ENCODE results near the gene CTNNB1.

Gene CTNNB1

DNA sequence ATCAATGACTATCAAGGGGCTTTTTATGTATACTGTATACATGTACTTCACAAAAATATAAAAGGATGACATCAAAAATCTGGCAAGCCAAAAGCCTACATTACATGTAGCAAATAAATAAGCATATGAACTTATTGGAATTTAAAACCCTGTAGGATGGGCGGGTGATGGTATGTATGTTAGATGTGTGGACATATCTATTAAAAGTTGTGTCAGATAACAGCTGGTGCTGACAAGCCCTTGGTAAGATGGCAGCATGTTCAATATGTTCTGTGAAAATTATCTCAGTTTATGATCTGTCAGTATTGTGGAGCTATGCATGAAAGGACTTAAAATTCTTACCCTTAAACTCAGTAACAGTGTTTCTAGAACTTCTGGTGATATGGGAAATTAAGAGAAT, 20.1 kb downstream of the CTNNB1 start:
- no peak for DNase-seq (ENCODE audit: low read depth, low spot score)

DNA sequence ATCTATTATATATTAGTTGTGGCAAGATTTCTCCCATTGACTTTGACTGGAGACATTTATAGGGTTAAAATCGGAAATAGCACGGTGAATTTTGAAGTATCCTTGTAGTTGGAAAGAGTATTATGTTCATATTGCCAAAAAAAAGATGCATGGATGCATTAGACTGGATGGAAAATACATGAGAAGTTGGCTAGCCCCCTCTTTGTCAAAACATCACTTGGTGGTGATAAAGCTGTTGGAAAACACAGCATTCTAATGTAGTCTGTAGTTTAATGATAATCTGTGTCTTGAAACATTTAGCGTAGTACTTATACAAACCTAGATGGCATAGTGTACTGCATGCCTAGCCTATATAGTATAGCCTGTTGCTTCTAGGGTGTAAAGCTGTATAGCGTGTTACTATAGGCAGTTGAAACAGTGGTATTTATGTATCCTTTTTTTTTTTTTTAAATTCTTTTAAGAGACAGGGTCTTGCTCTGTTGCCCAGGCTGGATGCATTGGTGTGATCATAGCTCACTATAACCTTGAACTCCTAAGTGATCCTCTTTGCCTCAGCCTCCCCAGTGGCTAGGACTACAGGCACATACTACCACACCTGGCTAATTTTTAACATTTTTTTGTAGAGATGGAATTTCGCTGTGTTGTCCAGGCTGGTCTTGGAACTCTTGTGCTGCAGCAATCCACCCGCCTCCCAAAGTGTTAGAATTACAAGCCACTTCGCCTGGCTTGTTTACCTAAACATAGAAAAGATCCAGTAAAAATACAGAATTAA, 21.8 kb downstream of the CTNNB1 start:
- DNase-seq (ENCODE audit: low read depth, low spot score): no peak

DNA sequence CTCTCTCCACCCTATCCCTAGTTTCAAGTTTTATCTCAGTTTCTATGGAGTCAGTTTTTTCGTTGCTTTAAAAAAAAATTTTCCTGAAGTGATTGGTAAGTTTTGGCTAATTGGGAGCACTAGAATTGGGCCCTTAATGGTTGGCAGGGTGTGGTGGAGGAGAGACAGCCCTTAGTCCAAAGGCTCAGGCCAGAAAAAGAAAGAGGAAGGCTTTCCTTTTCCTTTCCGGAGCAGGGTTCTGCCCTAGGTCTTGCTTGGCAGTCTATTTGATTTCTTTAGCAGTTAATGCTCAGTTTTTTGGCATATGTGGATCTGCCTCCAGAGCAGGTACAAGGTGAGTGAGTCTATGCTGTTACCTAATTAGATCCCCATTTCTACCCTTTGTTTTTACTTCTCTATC, 22.7 kb downstream of the CTNNB1 start:
- no peak for DNase-seq (ENCODE audit: low read depth, low spot score)

DNA sequence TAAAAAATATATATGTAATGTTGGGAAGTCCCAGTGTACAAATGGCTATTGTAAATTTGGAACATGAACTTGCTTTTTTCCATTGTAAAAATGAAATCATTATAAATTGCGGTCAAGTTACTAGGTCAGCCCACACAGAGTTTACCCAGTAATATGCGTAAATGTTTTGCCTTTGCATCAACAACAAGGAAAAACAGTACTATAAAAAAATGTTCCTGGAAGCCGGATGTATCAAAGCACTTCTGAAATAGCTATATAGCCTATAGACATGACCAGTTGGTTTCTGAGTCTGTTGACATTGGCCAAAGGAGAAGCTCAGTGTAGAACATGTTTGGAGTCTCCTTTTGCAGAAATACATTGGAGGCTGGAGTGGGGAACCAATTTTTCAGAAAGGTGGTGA, 23.2 kb downstream of the CTNNB1 start:
- DNase-seq (ENCODE audit: low read depth, low spot score): no peak

DNA sequence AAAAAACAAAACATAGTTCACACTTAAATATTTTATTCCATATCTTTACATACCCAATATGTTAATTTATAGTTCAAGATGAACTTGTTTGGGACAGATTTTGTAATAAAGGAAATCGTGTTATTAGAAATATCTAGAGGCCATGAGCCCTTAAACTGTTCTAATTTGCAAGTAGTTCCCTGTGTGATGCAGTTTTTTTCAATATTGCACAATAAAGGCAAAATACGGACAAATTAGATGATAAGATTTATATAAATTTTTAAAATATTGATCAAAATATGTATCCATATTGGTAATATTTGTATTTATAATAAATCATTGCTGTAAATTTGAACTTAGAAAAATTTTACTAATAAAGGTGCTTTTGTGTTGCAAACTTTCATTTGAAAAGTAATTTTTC, 23.8 kb downstream of the CTNNB1 start:
- DNase-seq (ENCODE audit: low read depth, low spot score): no peak

DNA sequence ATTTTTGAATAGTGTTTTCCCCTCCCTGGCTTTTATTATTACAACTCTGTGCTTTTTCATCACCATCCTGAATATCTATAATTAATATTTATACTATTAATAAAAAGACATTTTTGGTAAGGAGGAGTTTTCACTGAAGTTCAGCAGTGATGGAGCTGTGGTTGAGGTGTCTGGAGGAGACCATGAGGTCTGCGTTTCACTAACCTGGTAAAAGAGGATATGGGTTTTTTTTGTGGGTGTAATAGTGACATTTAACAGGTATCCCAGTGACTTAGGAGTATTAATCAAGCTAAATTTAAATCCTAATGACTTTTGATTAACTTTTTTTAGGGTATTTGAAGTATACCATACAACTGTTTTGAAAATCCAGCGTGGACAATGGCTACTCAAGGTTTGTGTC, 24.4 kb downstream of the CTNNB1 start:
- DNase-seq (ENCODE audit: low read depth, low spot score): no peak

DNA sequence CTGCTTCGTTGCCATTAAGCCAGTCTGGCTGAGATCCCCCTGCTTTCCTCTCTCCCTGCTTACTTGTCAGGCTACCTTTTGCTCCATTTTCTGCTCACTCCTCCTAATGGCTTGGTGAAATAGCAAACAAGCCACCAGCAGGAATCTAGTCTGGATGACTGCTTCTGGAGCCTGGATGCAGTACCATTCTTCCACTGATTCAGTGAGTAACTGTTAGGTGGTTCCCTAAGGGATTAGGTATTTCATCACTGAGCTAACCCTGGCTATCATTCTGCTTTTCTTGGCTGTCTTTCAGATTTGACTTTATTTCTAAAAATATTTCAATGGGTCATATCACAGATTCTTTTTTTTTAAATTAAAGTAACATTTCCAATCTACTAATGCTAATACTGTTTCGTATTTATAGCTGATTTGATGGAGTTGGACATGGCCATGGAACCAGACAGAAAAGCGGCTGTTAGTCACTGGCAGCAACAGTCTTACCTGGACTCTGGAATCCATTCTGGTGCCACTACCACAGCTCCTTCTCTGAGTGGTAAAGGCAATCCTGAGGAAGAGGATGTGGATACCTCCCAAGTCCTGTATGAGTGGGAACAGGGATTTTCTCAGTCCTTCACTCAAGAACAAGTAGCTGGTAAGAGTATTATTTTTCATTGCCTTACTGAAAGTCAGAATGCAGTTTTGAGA, 25.0 kb downstream of the CTNNB1 start:
- peak; percentile 60 for DNase-seq (ENCODE audit: low read depth, low spot score)

DNA sequence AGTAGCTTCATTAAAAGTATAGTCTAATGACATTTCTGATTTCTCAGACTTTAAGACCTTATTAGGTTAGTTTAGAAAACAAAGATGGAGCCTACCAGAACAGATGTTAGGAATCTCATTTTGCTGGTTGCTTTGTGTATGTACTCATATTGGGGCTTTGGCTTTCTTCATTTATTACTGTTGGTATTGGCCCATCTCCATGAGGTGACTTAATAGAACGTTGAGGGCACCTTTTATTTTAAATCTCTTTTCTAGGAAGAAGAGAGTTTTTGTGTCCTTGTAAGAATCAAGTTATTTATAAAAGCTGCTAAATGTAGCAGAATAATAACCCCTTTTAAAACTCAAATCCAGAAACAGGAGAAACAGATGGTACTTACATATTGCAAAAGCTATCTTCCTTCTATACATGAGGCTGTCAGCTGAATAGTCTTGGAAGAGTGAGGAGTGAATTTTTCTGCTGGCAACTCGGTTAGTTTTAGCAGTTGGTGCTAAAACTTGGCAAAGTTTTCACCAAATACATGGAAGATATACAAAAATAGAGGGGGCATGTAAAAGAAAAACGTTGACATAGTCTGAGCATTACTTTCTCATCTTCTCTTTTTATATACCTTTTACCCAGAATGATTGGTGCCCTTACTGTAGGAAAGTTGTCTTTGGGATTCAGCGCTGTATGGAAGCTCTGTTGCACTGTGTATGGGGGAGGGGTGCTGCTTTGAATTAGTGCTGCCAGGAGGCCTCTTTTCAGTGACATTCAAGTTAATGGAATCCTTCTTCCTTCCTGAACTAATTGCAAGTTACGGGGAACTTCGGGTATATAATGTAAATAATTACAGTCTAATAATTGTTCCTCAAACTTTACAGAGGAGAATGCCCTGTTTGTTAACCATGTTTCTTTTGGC, 35.8 kb downstream of the CTNNB1 start:
- no peak for DNase-seq (ENCODE audit: low read depth, low spot score)

DNA sequence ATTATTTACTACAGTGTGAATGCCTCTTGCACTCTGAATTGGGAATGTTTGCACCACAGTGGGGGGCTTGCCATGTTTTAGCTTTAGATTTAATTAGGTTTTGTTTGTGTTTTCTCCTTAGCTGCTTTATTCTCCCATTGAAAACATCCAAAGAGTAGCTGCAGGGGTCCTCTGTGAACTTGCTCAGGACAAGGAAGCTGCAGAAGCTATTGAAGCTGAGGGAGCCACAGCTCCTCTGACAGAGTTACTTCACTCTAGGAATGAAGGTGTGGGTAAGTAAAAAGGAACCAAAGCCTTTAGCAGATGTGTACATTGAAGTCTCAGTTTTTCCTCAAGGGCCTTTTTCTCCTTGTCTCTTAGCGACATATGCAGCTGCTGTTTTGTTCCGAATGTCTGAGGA, 36.9 kb downstream of the CTNNB1 start:
- no peak for DNase-seq (ENCODE audit: low read depth, low spot score)

DNA sequence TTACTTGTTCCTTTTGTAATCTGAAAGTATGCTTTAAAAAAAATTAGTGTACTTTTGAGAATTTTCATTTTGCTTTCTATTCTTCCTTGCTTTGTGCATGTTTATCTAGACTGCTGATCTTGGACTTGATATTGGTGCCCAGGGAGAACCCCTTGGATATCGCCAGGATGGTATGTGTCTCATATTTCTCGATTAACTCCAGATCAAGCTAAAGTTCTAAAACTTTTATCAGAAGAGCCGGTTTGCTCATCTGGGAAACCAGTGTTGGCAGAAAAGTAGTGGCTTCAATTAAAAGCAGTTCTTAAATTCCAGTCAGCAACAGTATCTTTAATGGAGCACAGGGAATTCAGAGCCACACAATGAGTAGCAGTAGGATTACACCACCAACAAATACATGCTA, 38.6 kb downstream of the CTNNB1 start:
- DNase-seq (ENCODE audit: low read depth, low spot score): no peak

DNA sequence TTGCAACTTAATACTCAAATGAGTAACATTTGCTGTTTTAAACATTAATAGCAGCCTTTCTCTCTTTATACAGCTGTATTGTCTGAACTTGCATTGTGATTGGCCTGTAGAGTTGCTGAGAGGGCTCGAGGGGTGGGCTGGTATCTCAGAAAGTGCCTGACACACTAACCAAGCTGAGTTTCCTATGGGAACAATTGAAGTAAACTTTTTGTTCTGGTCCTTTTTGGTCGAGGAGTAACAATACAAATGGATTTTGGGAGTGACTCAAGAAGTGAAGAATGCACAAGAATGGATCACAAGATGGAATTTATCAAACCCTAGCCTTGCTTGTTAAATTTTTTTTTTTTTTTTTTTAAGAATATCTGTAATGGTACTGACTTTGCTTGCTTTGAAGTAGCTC, 40.3 kb downstream of the CTNNB1 start:
- DNase-seq (ENCODE audit: low read depth, low spot score): no peak

DNA sequence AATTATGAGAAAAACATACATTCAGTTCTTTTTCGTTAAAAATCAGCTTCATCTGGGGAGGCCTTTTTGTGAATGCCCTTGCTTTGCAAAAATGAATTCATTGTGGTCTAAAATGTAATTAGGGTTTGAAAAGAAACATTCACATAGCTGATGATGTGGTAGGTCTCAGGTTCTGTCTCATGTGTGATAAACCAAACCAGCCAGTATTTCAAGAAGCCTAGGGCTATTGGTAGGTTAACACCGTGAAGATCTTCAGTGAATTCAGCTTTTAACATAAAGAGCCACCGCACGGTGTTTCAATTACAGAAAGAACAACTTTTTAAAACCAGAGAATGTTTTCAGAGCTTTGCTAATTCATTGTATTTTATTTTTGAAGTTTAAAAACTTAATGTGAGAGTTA, 41.9 kb downstream of the CTNNB1 start:
- no peak for DNase-seq (ENCODE audit: low read depth, low spot score)

DNA sequence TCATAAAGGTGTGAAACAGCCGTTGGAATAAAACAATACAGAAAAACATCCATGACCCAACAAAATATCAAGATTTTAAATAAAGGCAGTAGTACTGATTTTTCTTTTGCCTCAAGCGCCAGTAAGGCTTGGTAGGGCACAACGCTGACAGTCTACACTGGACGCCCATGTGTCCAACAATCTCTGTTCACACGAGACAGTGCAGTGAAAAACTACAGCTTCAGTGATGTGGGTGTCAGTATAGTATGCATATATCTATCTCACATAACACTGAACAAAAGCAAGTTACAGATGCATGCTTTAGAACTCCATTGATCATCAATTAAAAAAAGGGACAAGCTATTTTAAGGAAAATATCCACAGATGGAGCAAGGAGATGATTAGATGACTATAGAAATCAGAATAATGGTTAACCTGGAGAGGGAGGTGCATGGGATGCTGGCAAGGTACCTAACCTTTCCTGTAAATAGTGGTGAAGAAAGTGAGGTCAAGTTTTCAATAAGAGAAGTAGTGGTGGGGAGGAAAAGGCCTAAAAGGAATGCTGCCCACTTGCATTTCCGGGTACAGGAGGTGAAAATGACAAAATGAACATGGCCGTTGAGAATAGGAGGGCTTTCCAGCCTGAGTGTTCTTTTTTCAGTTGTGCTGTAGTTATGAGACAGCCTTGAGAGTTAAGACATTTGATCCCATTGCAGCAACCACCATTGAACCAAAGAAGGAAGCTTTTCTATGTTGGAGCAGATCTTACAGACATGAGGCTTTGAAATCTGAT, 42.7 kb downstream of the CTNNB1 start:
- DNase-seq (ENCODE audit: low read depth, low spot score): no peak

DNA sequence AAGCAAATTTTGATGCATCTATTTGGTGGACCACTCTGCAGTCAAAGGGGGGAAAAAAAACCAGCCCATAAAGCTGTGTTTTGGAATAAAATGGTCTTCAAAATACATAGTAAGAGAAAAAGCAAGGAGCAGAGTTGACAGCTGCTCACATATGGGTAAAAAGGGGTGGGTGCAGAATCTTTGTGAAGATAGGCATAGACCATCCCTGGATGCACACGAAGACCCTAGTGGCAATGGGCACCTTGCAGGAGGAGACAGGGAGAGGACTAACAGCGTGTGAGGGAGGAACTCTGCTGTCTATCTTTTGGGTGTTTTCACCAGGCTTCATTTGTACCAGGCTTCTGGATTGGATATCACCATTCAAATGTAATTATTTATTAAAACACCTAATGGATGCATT, 43.9 kb downstream of the CTNNB1 start:
- DNase-seq (ENCODE audit: low read depth, low spot score): no peak

DNA sequence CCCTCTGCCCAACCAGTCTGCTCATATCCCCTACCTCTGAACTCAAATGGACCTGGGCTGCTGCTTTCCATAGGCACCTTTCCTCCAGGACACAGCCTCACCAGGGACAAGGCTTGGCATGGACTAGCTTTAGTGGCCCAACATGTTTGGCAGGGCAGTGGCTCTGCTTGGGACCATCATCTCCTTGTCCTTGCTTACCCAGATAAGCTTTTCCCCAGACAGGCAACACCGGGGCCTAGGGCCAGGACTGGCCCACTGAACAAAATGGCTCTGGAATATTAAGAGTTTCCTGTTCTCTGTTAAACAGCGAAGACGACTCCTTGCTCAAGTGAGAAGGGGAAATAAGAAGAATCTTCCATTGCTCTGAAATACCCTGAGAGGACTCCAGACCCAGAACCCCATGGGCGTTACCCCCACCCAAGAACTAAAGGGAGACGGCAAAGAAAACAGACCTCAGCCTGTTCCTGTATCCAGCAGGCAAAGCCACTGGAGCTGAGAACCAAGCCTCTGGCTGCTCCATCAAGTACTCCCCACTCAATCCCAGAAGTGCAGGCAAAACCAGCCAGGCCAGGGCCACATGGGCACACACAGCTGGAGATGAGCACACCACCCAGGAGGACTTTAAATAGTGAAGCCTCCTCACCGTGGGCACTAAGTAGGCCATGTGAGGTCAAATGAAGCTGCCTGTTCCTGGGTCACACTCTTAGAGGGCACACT, 45.5 kb downstream of the CTNNB1 start:
- DNase-seq (ENCODE audit: low read depth, low spot score): no peak

DNA sequence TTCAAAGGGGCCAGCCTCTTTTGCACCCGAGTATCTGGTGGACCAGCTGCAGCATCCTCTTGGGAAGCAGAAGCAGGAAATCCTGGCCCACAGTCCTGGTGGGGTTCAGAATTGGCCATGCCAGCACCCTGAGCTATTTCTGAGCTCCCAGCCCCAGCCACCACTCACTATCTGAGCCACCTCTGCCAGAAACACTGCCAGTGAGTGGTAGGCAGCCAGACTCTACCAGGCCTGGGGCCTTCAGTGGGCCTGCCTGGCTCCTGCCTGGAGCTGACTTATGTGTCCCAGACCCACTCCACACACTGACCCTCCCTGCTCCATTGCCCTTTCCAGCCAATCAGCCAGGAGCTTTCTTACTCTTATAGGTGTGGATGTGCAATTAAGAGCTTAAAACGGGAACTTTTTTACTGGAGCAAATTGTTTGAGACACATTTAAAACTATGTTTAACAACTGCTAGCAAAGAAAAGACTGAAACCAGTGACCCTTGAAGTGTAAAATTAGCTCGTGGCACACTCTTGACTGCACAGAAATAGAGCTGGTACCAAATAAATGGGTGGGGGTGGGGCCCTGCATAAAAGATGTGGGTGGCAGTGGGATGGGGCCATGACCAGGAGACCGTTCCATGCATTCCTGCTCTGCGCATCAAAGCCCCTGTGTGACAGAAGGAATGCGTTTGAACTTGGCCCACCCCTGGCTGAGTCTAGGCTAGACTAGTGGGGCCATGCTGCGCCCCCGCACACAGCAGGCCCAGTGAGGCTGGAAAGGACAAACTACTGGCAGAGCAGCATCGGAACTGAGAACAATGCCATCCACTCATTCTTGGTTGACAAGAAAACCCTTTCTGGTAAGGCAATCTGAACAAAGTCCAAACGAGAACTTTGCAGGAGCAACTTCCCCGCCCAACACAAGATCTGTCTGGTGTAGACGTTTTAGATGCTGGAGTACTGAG, 48.0 kb downstream of the CTNNB1 start:
- no peak for DNase-seq (ENCODE audit: low read depth, low spot score)

DNA sequence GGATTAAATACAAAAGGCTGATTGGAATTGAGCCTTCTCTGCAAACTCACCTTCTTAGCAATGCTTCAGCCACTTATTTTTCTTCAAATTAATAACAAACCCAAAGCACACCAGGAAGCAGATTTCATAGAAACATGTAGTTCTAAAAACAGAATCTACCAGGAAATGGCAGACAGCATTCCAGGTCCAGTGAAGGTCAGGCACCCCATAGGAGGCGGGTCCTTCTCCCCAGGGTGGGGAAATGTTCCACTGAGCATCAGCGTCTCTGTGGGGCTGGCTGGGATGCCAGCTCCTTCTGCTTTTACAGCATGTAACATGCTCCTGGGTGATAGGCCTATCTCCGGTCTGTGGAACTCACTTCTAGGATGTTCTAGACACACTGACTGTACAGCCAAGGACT, 49.2 kb downstream of the CTNNB1 start:
- DNase-seq (ENCODE audit: low read depth, low spot score): peak; percentile 13

DNA sequence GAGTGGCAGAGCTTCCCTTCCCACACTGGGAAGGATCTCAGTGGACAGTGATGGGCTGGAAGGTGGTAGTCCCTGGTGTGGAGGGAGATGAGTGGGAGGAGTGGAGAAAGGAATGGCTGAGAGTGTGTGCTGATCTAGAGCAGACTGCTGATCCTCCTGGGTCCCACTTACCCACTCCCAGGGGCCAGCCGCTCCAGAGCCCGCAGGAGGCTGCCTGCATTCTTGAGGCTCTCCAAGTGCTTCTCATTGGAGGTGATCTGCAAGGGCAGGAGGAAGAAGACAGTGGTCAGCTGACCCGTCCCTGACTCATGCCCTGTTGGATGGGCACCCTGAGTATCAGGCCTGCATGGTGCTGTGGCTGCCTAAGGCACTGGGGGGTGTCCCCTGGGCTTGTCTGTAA, 50.0 kb downstream of the CTNNB1 start:
- no peak for DNase-seq (ENCODE audit: low read depth, low spot score)

DNA sequence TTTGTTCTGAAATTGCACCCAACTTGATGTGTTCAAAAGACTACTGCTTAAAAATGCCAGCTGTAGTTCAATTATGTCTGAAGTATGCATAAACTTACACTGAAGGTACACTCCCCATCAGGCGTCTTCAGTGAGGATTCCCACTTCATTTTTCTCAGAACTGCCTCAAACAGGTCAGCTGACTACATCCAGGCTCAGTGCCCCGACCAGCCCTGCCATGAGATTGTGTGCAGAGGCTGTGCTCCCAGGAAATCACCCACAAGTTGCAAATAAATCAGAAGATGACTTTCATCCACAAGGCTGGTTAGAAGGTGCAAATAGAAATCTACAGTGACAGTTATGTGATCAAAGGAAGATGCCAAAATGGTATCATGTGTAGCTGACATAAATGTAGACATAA, 51.5 kb downstream of the CTNNB1 start:
- no peak for DNase-seq (ENCODE audit: low read depth, low spot score)

DNA sequence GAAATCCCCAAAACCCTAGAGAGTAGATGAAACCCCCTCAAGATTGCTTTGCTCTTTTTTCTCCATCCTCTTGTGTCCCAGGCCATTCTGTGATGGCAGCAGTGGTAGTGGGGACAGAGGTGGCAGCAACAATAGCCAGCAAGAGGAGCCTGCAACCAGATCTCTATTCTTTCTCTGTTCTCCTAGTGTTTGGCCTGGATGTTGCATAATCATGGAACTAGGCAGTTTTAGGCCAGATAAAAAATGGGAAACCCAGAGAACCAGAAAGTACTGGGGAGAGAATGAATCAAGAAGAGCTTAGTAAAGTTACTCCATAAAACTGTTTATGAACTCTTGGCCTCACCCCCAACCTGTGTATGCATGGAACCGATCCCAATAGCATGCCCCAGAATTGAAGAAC, 52.3 kb downstream of the CTNNB1 start:
- no peak for DNase-seq (ENCODE audit: low read depth, low spot score)
